Measurements from ENCODE around the gene CORO6. TPM values are rescaled to one million over a fixed set of nuclear protein-coding genes. Genes with fewer than 3 reads are reported as not detected.

The CORO6 gene
- total RNA-seq, 1 experiment from 2014 or later = 2.3 TPM

DNA sequence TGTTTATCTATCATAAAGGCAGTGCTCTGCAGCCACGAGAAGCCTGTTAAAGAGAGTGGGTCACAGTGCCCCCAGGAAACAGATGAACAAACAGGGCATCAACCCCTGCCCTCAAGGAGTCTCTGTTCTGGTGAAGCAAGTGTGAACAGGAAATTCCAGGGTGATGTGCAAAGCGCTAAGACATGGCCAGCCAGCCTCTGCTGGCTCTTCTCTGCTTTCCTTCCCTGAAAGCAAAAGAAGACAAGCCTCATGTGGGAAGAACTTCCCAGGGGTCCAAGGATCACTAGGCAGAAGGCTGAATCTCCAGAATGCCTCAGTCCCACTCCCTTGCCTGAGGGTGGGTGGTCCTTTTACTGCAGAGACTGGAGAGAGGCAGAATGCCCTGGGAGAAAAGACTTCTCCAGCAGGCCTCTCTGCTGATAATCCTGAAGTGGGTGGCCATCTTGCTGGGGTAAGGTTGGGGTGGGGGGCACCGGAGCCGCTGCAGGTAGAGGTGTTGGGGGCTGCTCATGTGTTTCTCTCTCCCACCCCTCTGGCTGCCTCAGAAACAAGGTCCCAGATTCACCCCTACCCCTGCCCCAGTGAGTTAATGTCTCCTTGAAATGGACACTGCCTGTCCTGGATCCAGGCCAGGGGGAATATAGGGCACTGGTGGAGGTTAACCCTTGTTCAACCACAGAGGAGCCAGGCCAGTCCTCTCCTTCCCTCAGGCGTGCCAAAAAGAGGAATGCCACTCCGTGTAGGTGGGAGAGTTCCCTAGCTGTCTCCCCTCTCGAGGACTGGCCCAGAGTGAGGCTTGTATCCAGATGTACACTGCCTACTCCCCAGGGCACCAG, 27.4 kb downstream of the CORO6 start:
- peaks cover 0 to 3% of the 10 kb centered on the region in 2 experiments; a peak in 1 of 5 replicates for H3K9me3 Mint-ChIP-seq
- no peak overlapping the region for H3K14ac ChIP-seq (ENCODE audit: insufficient read depth, low read length)
- no peak overlapping the region for H3K27ac ChIP-seq (ENCODE audit: insufficient read length, low read depth, low read length)
- H4K8ac ChIP-seq (replicated peaks; ENCODE audit: insufficient read length, low read depth, low read length) = no peak overlapping the region
- TF ChIP-seq, protein P1, sequence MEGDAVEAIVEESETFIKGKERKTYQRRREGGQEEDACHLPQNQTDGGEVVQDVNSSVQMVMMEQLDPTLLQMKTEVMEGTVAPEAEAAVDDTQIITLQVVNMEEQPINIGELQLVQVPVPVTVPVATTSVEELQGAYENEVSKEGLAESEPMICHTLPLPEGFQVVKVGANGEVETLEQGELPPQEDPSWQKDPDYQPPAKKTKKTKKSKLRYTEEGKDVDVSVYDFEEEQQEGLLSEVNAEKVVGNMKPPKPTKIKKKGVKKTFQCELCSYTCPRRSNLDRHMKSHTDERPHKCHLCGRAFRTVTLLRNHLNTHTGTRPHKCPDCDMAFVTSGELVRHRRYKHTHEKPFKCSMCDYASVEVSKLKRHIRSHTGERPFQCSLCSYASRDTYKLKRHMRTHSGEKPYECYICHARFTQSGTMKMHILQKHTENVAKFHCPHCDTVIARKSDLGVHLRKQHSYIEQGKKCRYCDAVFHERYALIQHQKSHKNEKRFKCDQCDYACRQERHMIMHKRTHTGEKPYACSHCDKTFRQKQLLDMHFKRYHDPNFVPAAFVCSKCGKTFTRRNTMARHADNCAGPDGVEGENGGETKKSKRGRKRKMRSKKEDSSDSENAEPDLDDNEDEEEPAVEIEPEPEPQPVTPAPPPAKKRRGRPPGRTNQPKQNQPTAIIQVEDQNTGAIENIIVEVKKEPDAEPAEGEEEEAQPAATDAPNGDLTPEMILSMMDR (conservative IDR thresholded peaks at IDR 0.05) = no peak
- no peak overlapping the region for H2BK12ac ChIP-seq (ENCODE audit: insufficient read length, low read depth, low read length)
- no peak overlapping the region for H2BK120ac ChIP-seq (ENCODE audit: low read depth, low read length, poor library complexity, severe bottlenecking)
- no peak overlapping the region for H2AK5ac ChIP-seq (ENCODE audit: insufficient read length, low read length)
- H3K36me3 Mint-ChIP-seq (ENCODE audit: insufficient read depth in 1 of 3, low read depth in 3 of 3) = peaks cover 0 to 2% (median 0%) of the 10 kb centered on the region in 3 experiments; a peak in 1 of 7 replicates
- no peak overlapping the region for H3K18ac ChIP-seq (ENCODE audit: insufficient read length, low read depth, low read length)
- no peak overlapping the region for H2BK5ac ChIP-seq (ENCODE audit: insufficient read length, low read length)
- no peak overlapping the region for H3K4ac ChIP-seq (ENCODE audit: low read depth, low read length)
- no peak overlapping the region for H3T11ph ChIP-seq (ENCODE audit: low read length)
- no peak overlapping the region for H2BK20ac ChIP-seq (ENCODE audit: low read depth, low read length, poor library complexity, severe bottlenecking)
- H2BK15ac ChIP-seq (ENCODE audit: low read depth, low read length) = no peak overlapping the region
- H3K9ac ChIP-seq (ENCODE audit: extremely low read depth, insufficient read length, low read length) = no peak overlapping the region
- no peak overlapping the region for H3K56ac ChIP-seq (ENCODE audit: insufficient read length, low read depth, low read length)
- H3K4me3 Mint-ChIP-seq = peak overlapping the region in 1 of 2 experiments; percentile 88; a peak in 2 of 5 replicates
- no peaks in the 10 kb centered on the region for H3K9me3 ChIP-seq (ENCODE audit: control insufficient read depth, low read depth, low read length)
- H3K27me3 Mint-ChIP-seq (ENCODE audit: low read depth) = peaks cover 4% of the 10 kb centered on the region
- H3K23me2 ChIP-seq (ENCODE audit: insufficient read length, low read depth, low read length, poor library complexity, severe bottlenecking) = peaks cover 26% of the 10 kb centered on the region
- no peaks in the 10 kb centered on the region for H3K79me1 ChIP-seq (ENCODE audit: insufficient read depth, low read depth, low read length, poor library complexity, severe bottlenecking)
- no peak overlapping the region for H2AFZ ChIP-seq (ENCODE audit: low read length)
- no peaks in the 10 kb centered on the region for H3K27me3 ChIP-seq (ENCODE audit: insufficient read depth, low read length)
- no peak overlapping the region for H3K23ac ChIP-seq (ENCODE audit: insufficient read length, low read depth, low read length)
- no peak for DNase-seq
- no peaks in the 10 kb centered on the region; the same call in 1 of the 2 replicates for H3K79me2 ChIP-seq (ENCODE audit: insufficient read depth, low read length)
- H3K27ac Mint-ChIP-seq = no peak overlapping the region
- H3K4me2 ChIP-seq (ENCODE audit: insufficient read depth, insufficient read length, low read length) = no peak overlapping the region
- no peaks in the 10 kb centered on the region for H4K20me1 ChIP-seq (ENCODE audit: control insufficient read depth, insufficient read depth, insufficient read length)
- no peak overlapping the region for H4K5ac ChIP-seq (ENCODE audit: insufficient read length, low read depth, low read length)
- H4K91ac ChIP-seq (ENCODE audit: insufficient read length, low read depth, low read length) = no peak overlapping the region
- peaks cover 4% of the 10 kb centered on the region; the same call in 1 of the 2 replicates for H3K4me1 ChIP-seq (ENCODE audit: insufficient read depth, low read length)
- peaks cover 43 to 71% of the 10 kb centered on the region in 2 experiments for H3K4me1 Mint-ChIP-seq
- no CpG with 5 or more reads among the region's 7 CpGs for WGBS (ENCODE audit: extremely low coverage, insufficient read length, low lambda C conversion rate)
